Activated T-helper 2 cell treated with anti-CD3 and anti-CD28 coated beads, Interferon-gamma antibody, Interleukin-2, Interleukin-4, amounts not matched to agents 10 μg/mL and 5 μg/mL and 100 μg/mL, durations not matched to agents 14 hours and 24 hours and 36 hours (primary cell): ENCODE measurements around the gene PREPL. TPM values are rescaled to one million over a fixed set of nuclear protein-coding genes. Genes with fewer than 3 reads are reported as not detected.

ENCODE experiments used
- total RNA-seq: library from RNA; stranded (reverse); gene quantifications from 2 replicates; pipeline ENCODE4 v1.2.3, GENCODE V29; 2022

PREPL gene
- total RNA-seq, 1 donor from 2014 or later = 29.7 TPM

Other genes with a start within 250 kb of the PREPL start
- gene PPM1B, start 192.6 kb downstream of the PREPL start, total RNA-seq = 43.6 and 45.9 TPM in 2 replicates
- 0.09 and 0.41 TPM in 2 replicates for gene SLC3A1, start 86.0 kb downstream of the PREPL start, total RNA-seq
- gene CAMKMT, start 453 bp upstream of the PREPL start, total RNA-seq = 11.2 TPM in 2 replicates